Liver (tissue), 9 donors: Measurements from ENCODE around the gene GSK3B. TPM values are rescaled to one million over a fixed set of nuclear protein-coding genes. Genes with fewer than 3 reads are reported as not detected.

ENCODE experiments used
- DNase-seq: peaks from one replicate; pipeline ENCODE4 v3.0.0-alpha.2; 2017; ENCODE audit warnings: low spot score
- H3K27ac ChIP-seq, 2 donors: one replicate each; pipeline ENCODE4 v1.7.0; 2013; ENCODE audit warnings: inconsistent platforms in 2 of 2, low read length in 2 of 2, control low read depth in 1 of 2, low read depth in 1 of 2, mild to moderate bottlenecking in 1 of 2
- H3K27me3 ChIP-seq, 4 donors: one replicate each; pipeline versions ENCODE4 v1.6.1 to v1.7.0; 2013; ENCODE audit warnings: low read length in 3 of 4, inconsistent platforms in 1 of 4, mild to moderate bottlenecking in 1 of 4, moderate library complexity in 1 of 4; ENCODE audit not compliant: control insufficient read depth in 4 of 4, insufficient read depth in 4 of 4
- H3K36me3 ChIP-seq, 4 donors: one replicate each; pipeline versions ENCODE4 v1.6.1 to v1.7.0; 2013; ENCODE audit warnings: low read length in 3 of 4, mild to moderate bottlenecking in 3 of 4, low read depth in 1 of 4, moderate library complexity in 1 of 4; ENCODE audit not compliant: control insufficient read depth in 4 of 4, insufficient read depth in 3 of 4
- H3K4me1 ChIP-seq, 4 donors: one replicate each; pipeline versions ENCODE4 v1.6.1 to v1.7.0; 2013; ENCODE audit warnings: low read length in 3 of 4, mild to moderate bottlenecking in 3 of 4, moderate library complexity in 1 of 4; ENCODE audit not compliant: control insufficient read depth in 4 of 4, insufficient read depth in 4 of 4
- H3K4me3 ChIP-seq, 3 donors: one replicate each; pipeline versions ENCODE4 v1.6.1 to v1.7.0; 2013; ENCODE audit warnings: low read length in 3 of 3, control low read depth in 1 of 3, low read depth in 1 of 3, mild to moderate bottlenecking in 1 of 3
- H3K9ac ChIP-seq, 2 donors: one replicate each; pipeline ENCODE4 v1.7.0; 2013; ENCODE audit warnings: low read length in 2 of 2, mild to moderate bottlenecking in 2 of 2, moderate library complexity in 2 of 2, control low read depth in 1 of 2, low read depth in 1 of 2
- H3K9me3 ChIP-seq, 4 donors: one replicate each; pipeline versions ENCODE4 v1.6.1 to v1.7.0; 2013; ENCODE audit warnings: low read length in 3 of 4; ENCODE audit not compliant: control insufficient read depth in 4 of 4
- ATF3 ChIP-seq: IDR thresholded peaks from 2 replicates; pipeline ENCODE4 v1.6.1; 2016; ENCODE audit warnings: antibody characterized with exemption
- CTCF ChIP-seq: fragments of 150-350 bp; IDR thresholded peaks from 2 replicates; pipeline ENCODE4 v1.5.1; 2017; ENCODE audit warnings: improper control_type of control experiment, low read depth, low read length; ENCODE audit not compliant: missing input control
- EGR1 ChIP-seq, 2 donors: IDR thresholded peaks; 2 replicates each; pipeline ENCODE4 v1.6.1; 2016 to 2018; ENCODE audit warnings: antibody characterized with exemption in 2 of 2, low read depth in 2 of 2
- FOXA1 ChIP-seq: IDR thresholded peaks from 2 replicates; pipeline ENCODE4 v1.6.1; 2016; ENCODE audit warnings: antibody characterized with exemption
- GABPA ChIP-seq, 2 donors: IDR thresholded peaks in 1 of 2; conservative IDR thresholded peaks in 1 of 2; 2 replicates each; pipeline ENCODE4 v1.6.1; 2016; ENCODE audit warnings: antibody characterized with exemption in 2 of 2, mild to moderate bottlenecking in 1 of 2, moderate library complexity in 1 of 2
- HNF4A ChIP-seq, 2 donors: conservative IDR thresholded peaks; 2 replicates each; pipeline ENCODE4 v1.6.1; 2016; ENCODE audit warnings: antibody characterized with exemption in 2 of 2, mild to moderate bottlenecking in 2 of 2
- HNF4G ChIP-seq: IDR thresholded peaks from 2 replicates; pipeline ENCODE4 v1.6.1; 2016; ENCODE audit warnings: antibody characterized with exemption
- JUND ChIP-seq, 2 donors: IDR thresholded peaks; 2 replicates each; pipeline ENCODE4 v1.6.1; 2016; ENCODE audit warnings: antibody characterized with exemption in 2 of 2
- MAX ChIP-seq: IDR thresholded peaks from 2 replicates; pipeline ENCODE4 v1.6.1; 2016; ENCODE audit warnings: antibody characterized with exemption
- NR2F2 ChIP-seq: IDR thresholded peaks from 2 replicates; pipeline ENCODE4 v1.6.1; 2016; ENCODE audit warnings: antibody characterized with exemption
- REST ChIP-seq: IDR thresholded peaks from 2 replicates; pipeline ENCODE4 v1.6.1; 2016; ENCODE audit warnings: antibody characterized with exemption, mild to moderate bottlenecking
- RXRA ChIP-seq, 2 donors: IDR thresholded peaks; 2 replicates each; pipeline ENCODE4 v1.6.1; 2017 to 2018; ENCODE audit warnings: antibody characterized with exemption in 2 of 2, mild to moderate bottlenecking in 1 of 2
- SP1 ChIP-seq: IDR thresholded peaks from 2 replicates; pipeline ENCODE4 v1.6.1; 2018; ENCODE audit warnings: antibody characterized with exemption, mild to moderate bottlenecking
- TAF1 ChIP-seq: conservative IDR thresholded peaks from 2 replicates; pipeline ENCODE4 v1.6.1; 2016; ENCODE audit warnings: antibody characterized with exemption, mild to moderate bottlenecking
- YY1 ChIP-seq: IDR thresholded peaks from 2 replicates; pipeline ENCODE4 v1.6.1; 2016; ENCODE audit warnings: antibody characterized with exemption, mild to moderate bottlenecking
- ZBTB33 ChIP-seq: IDR thresholded peaks from 2 replicates; pipeline ENCODE4 v1.6.1; 2016; ENCODE audit warnings: antibody characterized with exemption
- WGBS: extraction: QIAGEN DNeasy Blood & Tissue Kit; methylation state at CpG from one replicate; pipeline ENCODE4 v1.1.7; 2013; 5-methylcytosine and 5-hydroxymethylcytosine counted together
- polyA plus RNA-seq, 2 donors: library from polyadenylated mRNA; stranded (reverse) in 1 of 2; unstranded in 1 of 2; fragments of 200-250 nt in 1 of 2; fragments of >200 nt in 1 of 2; fragmentation: Nextera tagmentation in 1 of 2; extraction: Ambion mirVana in 1 of 2; gene quantifications; one replicate each; pipeline versions ENCODE4 v1.2.1 to v1.2.3, GENCODE V29; 2013 to 2015
- total RNA-seq, 2 donors: library from RNA; depleted of rRNA; stranded (reverse); fragments of >200 nt; gene quantifications; one replicate each; pipeline ENCODE4 v1.2.3, GENCODE V29; 2014
- donor health status: healthy.
- donor health status: healthy.
- donor health status: healthy.
- donor health status: healthy.
- donor health status: healthy.

GSK3B gene
- total and polyA plus RNA-seq, 4 donors, result 10.5 to 20.8 (median 18.5) TPM

- no peak for DNase-seq
- 85% methylated on average over 3 of the region's 3 CpGs for WGBS
- Histone ChIP-seq H3K4me3 (no peak overlapping the region), H3K27me3 (no peaks in the 10 kb centered on the region), H3K4me1 (peaks cover 3 to 12% (median 9%) of the 10 kb centered on the region in 4 donors), H3K9me3 (no peaks in the 10 kb centered on the region), H3K36me3 (no peaks in the 10 kb centered on the region), H3K27ac (no peak overlapping the region), H3K9ac (no peak overlapping the region)
- TF ChIP-seq CTCF (no peak), HNF4A (conservative IDR thresholded peaks at IDR 0.05) (no peak), EGR1 (IDR thresholded peaks at IDR 0.05; ENCODE audit: low read depth in 2 of 2) (no peak), SP1 (no peak), MAX (no peak), TAF1 (no peak), YY1 (no peak), REST (no peak), RXRA (IDR thresholded peaks at IDR 0.05) (no peak)
Observed at GRCh38 chr3:119934249-119934648, 160.0 kb downstream of the GSK3B start.

GRCh38 chr3:119933207-119933606 lies 161.0 kb downstream of the GSK3B start:
- Histone ChIP-seq H3K27me3 (no peaks in the 10 kb centered on the region), H3K9me3 (no peaks in the 10 kb centered on the region), H3K4me3 (no peak overlapping the region), H3K27ac (no peak overlapping the region), H3K36me3 (no peaks in the 10 kb centered on the region), H3K9ac (no peak overlapping the region), H3K4me1 (peaks cover 3 to 12% (median 9%) of the 10 kb centered on the region in 4 donors)
- no peak for DNase-seq
- WGBS, result 97% methylated on average over 5 of the region's 5 CpGs
- TF ChIP-seq NR2F2 (no peak), FOXA1 (no peak), HNF4G (no peak), ATF3 (no peak), ZBTB33 (no peak), GABPA (IDR thresholded peaks at IDR 0.05 in 1 of 2, conservative IDR thresholded peaks at IDR 0.05 in 1 of 2) (no peak), HNF4A (conservative IDR thresholded peaks at IDR 0.05) (no peak), TAF1 (no peak), SP1 (no peak), YY1 (no peak), REST (no peak), RXRA (IDR thresholded peaks at IDR 0.05) (no peak), EGR1 (IDR thresholded peaks at IDR 0.05; ENCODE audit: low read depth in 2 of 2) (no peak), JUND (IDR thresholded peaks at IDR 0.05) (no peak)
